H9 (cell line): ENCODE data around the gene CLK4. TPM values are rescaled to one million over a fixed set of nuclear protein-coding genes. Genes with fewer than 3 reads are reported as not detected.

Experiments used
- DNase-seq: peaks from one replicate; pipeline ENCODE4 v3.0.0-alpha.2; 2017
- H2AFZ ChIP-seq: one replicate; pipeline ENCODE4 v1.6.1; 2013; ENCODE audit warnings: mild to moderate bottlenecking, low read length, control low read depth, moderate library complexity
- H2AK5ac ChIP-seq: 2 replicates; pipeline ENCODE4 v1.6.1; 2013; ENCODE audit warnings: low read length, control low read depth, mixed read lengths; ENCODE audit not compliant: insufficient read length
- H2BK120ac ChIP-seq: one replicate; pipeline ENCODE4 v1.6.1; 2013; ENCODE audit warnings: low read depth, mild to moderate bottlenecking, low read length, control low read depth, inconsistent platforms; ENCODE audit not compliant: poor library complexity, severe bottlenecking
- H2BK12ac ChIP-seq: 2 replicates; pipeline ENCODE4 v1.6.1; 2013; ENCODE audit warnings: low read length, control low read depth, mixed read lengths, low read depth; ENCODE audit not compliant: insufficient read length
- H2BK15ac ChIP-seq: 2 replicates; pipeline ENCODE4 v1.6.1; 2013; ENCODE audit warnings: low read depth, low read length, control low read depth
- H2BK20ac ChIP-seq: one replicate; pipeline ENCODE4 v1.6.1; 2013; ENCODE audit warnings: low read depth, mild to moderate bottlenecking, low read length, control low read depth, inconsistent platforms; ENCODE audit not compliant: poor library complexity, severe bottlenecking
- H2BK5ac ChIP-seq: 2 replicates; pipeline ENCODE4 v1.6.1; 2013; ENCODE audit warnings: low read length, control low read depth, mixed read lengths; ENCODE audit not compliant: insufficient read length
- H3K14ac ChIP-seq: 2 replicates; pipeline ENCODE4 v1.6.1; 2013; ENCODE audit warnings: low read length, control low read depth; ENCODE audit not compliant: insufficient read depth
- H3K18ac ChIP-seq: 2 replicates; pipeline ENCODE4 v1.6.1; 2013; ENCODE audit warnings: low read depth, mild to moderate bottlenecking, mixed read lengths, low read length, control low read depth; ENCODE audit not compliant: insufficient read length
- H3K23ac ChIP-seq: 2 replicates; pipeline ENCODE4 v1.6.1; 2013; ENCODE audit warnings: low read length, control low read depth, mixed read lengths, low read depth; ENCODE audit not compliant: insufficient read length
- H3K23me2 ChIP-seq: 2 replicates; pipeline ENCODE4 v1.6.1; 2013; ENCODE audit warnings: low read depth, mild to moderate bottlenecking, mixed read lengths, low read length, control low read depth; ENCODE audit not compliant: insufficient read length, poor library complexity, severe bottlenecking
- H3K27ac ChIP-seq: 2 replicates; pipeline ENCODE4 v1.5.1; 2013; ENCODE audit warnings: low read length, control low read depth, mixed read lengths, low read depth; ENCODE audit not compliant: insufficient read length
- H3K27me3 ChIP-seq: 2 replicates; pipeline ENCODE4 v1.6.1; 2013; ENCODE audit warnings: low read length, control low read depth, inconsistent platforms; ENCODE audit not compliant: insufficient read depth
- H3K4ac ChIP-seq: 2 replicates; pipeline ENCODE4 v1.6.1; 2013; ENCODE audit warnings: low read depth, mild to moderate bottlenecking, control low read depth, inconsistent platforms, low read length, moderate library complexity
- H3K4me1 ChIP-seq: 2 replicates; pipeline ENCODE4 v1.6.1; 2013; ENCODE audit warnings: low read length, control low read depth, inconsistent platforms; ENCODE audit not compliant: insufficient read depth
- H3K4me2 ChIP-seq: 2 replicates; pipeline ENCODE4 v1.6.1; 2013; ENCODE audit warnings: low read length, control low read depth, mixed read lengths; ENCODE audit not compliant: insufficient read length, insufficient read depth
- H3K56ac ChIP-seq: 2 replicates; pipeline ENCODE4 v1.6.1; 2013; ENCODE audit warnings: low read depth, mild to moderate bottlenecking, mixed read lengths, low read length, control low read depth; ENCODE audit not compliant: insufficient read length
- H3K79me1 ChIP-seq: 2 replicates; pipeline ENCODE4 v1.6.1; 2013; ENCODE audit warnings: low read depth, mild to moderate bottlenecking, moderate library complexity, low read length, control low read depth, inconsistent platforms; ENCODE audit not compliant: insufficient read depth, poor library complexity, severe bottlenecking
- H3K79me2 ChIP-seq: 2 replicates; pipeline ENCODE4 v1.6.1; 2013; ENCODE audit warnings: low read length, control low read depth, inconsistent platforms; ENCODE audit not compliant: insufficient read depth
- H3K9ac ChIP-seq: 2 replicates; pipeline ENCODE4 v1.6.1; 2013; ENCODE audit warnings: low read length, control low read depth, mixed read lengths; ENCODE audit not compliant: insufficient read length; ENCODE audit errors: extremely low read depth
- H3K9me3 ChIP-seq: one replicate; pipeline ENCODE4 v1.6.1; 2013; ENCODE audit warnings: low read depth, low read length, inconsistent platforms; ENCODE audit not compliant: control insufficient read depth
- H3T11ph ChIP-seq: one replicate; pipeline ENCODE4 v1.6.1; 2013; ENCODE audit warnings: mild to moderate bottlenecking, low read length, control low read depth, inconsistent platforms
- H4K20me1 ChIP-seq: one replicate; pipeline ENCODE4 v1.6.1; 2013; ENCODE audit not compliant: control insufficient read depth, insufficient read length, insufficient read depth
- H4K5ac ChIP-seq: 2 replicates; pipeline ENCODE4 v1.6.1; 2013; ENCODE audit warnings: low read depth, mild to moderate bottlenecking, mixed read lengths, low read length, control low read depth; ENCODE audit not compliant: insufficient read length
- H4K8ac ChIP-seq: replicated peaks from 2 replicates; pipeline ENCODE4 v1.6.1; 2013; ENCODE audit warnings: low read length, control low read depth, mixed read lengths, low read depth; ENCODE audit not compliant: insufficient read length
- H4K91ac ChIP-seq: 2 replicates; pipeline ENCODE4 v1.6.1; 2013; ENCODE audit warnings: low read depth, mild to moderate bottlenecking, moderate library complexity, mixed read lengths, low read length, control low read depth; ENCODE audit not compliant: insufficient read length
- H3K27ac Mint-ChIP-seq, 3 experiments: 2 replicates in 2 of 3; 3 replicates in 1 of 3; pipeline ENCODE4 v1.8.0; 2020 to 2021; ENCODE audit warnings: mixed read lengths in 3 of 3, mild to moderate bottlenecking in 1 of 3, moderate library complexity in 1 of 3
- H3K27me3 Mint-ChIP-seq: 2 replicates; pipeline ENCODE4 v1.8.0; 2021; ENCODE audit warnings: low read depth, mild to moderate bottlenecking, moderate library complexity, mixed read lengths
- H3K36me3 Mint-ChIP-seq, 3 experiments: 2 replicates in 2 of 3; 3 replicates in 1 of 3; pipeline ENCODE4 v1.8.0; 2020 to 2021; ENCODE audit warnings: low read depth in 3 of 3, mixed read lengths in 3 of 3; ENCODE audit not compliant: insufficient read depth in 1 of 3
- H3K4me1 Mint-ChIP-seq, 2 experiments: 2 replicates each; pipeline ENCODE4 v1.8.0; 2020; ENCODE audit warnings: mixed read lengths in 2 of 2
- H3K4me3 Mint-ChIP-seq, 2 experiments: 2 replicates in 1 of 2; 3 replicates in 1 of 2; pipeline ENCODE4 v1.8.0; 2020 to 2021; ENCODE audit warnings: mild to moderate bottlenecking in 2 of 2, mixed read lengths in 2 of 2, moderate library complexity in 1 of 2
- H3K9me3 Mint-ChIP-seq, 2 experiments: 2 replicates in 1 of 2; 3 replicates in 1 of 2; pipeline ENCODE4 v1.8.0; 2020; ENCODE audit warnings: mild to moderate bottlenecking in 2 of 2, mixed read lengths in 2 of 2, moderate library complexity in 1 of 2
- WGBS: extraction: QIAGEN DNeasy Blood & Tissue Kit; methylation state at CpG from one replicate; pipeline ENCODE4 v1.1.7; 2013; ENCODE audit warnings: missing lambda C conversion rate, low lambda C conversion rate, mixed read lengths; ENCODE audit not compliant: insufficient read length; ENCODE audit errors: extremely low coverage; 5-methylcytosine and 5-hydroxymethylcytosine counted together
- total RNA-seq: library from RNA; stranded (reverse); gene quantifications from 2 replicates; pipeline ENCODE4 v1.2.1, GENCODE V29; 2021
- TF ChIP-seq, protein P1 (sequence below): fragments of 200-600 bp; sonication (generic); conservative IDR thresholded peaks from 3 replicates; pipeline ENCODE4 v1.8.0; 2021; ENCODE audit warnings: antibody characterized with exemption, mild to moderate bottlenecking

CLK4 gene
- total RNA-seq, 1 experiment from 2014 or later: 12.5 TPM

DNA sequence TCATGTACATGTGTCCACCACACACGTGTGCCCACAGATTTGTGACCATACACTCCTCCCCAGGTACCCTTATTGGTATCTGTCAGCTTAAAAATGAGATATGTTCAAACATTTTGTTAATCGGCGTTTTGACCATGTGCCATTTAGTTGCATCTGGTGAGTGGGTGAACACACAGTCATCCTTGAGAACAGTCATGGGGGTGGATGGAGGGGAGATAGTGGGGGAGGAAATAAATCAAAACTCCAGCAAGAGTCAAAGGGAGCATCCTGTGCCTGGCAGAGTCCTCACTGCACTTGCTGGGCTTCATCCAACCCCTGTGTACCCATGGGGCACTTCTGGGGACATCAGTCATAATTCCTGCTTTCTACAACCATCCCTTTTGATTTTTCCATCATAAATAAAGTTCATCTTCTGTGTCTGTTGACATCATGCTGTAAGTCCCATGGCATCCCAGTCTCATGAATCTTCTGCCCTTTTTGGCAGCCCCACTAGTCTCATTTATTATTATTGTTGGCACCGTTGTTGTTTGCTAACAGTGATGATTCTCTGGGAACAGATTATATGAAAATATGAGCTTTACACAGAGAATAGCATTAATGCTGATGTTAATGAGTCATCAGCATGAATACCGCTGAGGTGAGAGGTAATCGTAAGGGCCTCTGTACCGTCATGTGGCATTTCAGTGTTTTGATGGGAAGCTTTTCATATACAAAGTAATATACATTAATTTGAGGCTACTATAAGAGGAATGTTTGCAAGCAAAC, 24.4 kb upstream of the CLK4 start:
- Histone ChIP-seq H3K23ac (no peak overlapping the region), H3K79me2 (no peaks in the 10 kb centered on the region), H4K20me1 (no peaks in the 10 kb centered on the region), H3K79me1 (no peaks in the 10 kb centered on the region), H3K56ac (no peak overlapping the region), H3K18ac (no peak overlapping the region), H3K4me1 (no peaks in the 10 kb centered on the region), H2BK12ac (no peak overlapping the region), H3K23me2 (no peaks in the 10 kb centered on the region), H3K14ac (no peak overlapping the region), H2BK20ac (no peak overlapping the region), H2BK5ac (no peak overlapping the region), H2AFZ (no peak overlapping the region), H3K9me3 (no peaks in the 10 kb centered on the region), H2BK15ac (no peak overlapping the region), H4K91ac (no peak overlapping the region), H3K9ac (no peak overlapping the region), H4K5ac (no peak overlapping the region), H2BK120ac (no peak overlapping the region), H4K8ac (no peak overlapping the region), H3K4me2 (no peak overlapping the region), H3K27ac (no peak overlapping the region), H3K27me3 (no peaks in the 10 kb centered on the region), H2AK5ac (no peak overlapping the region), H3K4ac (no peak overlapping the region), H3T11ph (no peak overlapping the region)
- no peaks in the 10 kb centered on the region; a peak in 1 of 7 replicates for H3K36me3 Mint-ChIP-seq
- no peak overlapping the region for H3K4me3 Mint-ChIP-seq
- H3K9me3 Mint-ChIP-seq: peaks cover 12 to 57% of the 10 kb centered on the region in 2 experiments
- H3K27ac Mint-ChIP-seq: no peak overlapping the region
- no peak for DNase-seq
- no CpG with 5 or more reads among the region's 7 CpGs for WGBS
- peaks cover 17% of the 10 kb centered on the region; the same call in 1 of the 2 replicates for H3K27me3 Mint-ChIP-seq
- TF ChIP-seq, protein P1, sequence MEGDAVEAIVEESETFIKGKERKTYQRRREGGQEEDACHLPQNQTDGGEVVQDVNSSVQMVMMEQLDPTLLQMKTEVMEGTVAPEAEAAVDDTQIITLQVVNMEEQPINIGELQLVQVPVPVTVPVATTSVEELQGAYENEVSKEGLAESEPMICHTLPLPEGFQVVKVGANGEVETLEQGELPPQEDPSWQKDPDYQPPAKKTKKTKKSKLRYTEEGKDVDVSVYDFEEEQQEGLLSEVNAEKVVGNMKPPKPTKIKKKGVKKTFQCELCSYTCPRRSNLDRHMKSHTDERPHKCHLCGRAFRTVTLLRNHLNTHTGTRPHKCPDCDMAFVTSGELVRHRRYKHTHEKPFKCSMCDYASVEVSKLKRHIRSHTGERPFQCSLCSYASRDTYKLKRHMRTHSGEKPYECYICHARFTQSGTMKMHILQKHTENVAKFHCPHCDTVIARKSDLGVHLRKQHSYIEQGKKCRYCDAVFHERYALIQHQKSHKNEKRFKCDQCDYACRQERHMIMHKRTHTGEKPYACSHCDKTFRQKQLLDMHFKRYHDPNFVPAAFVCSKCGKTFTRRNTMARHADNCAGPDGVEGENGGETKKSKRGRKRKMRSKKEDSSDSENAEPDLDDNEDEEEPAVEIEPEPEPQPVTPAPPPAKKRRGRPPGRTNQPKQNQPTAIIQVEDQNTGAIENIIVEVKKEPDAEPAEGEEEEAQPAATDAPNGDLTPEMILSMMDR: no peak
- peaks cover 6 to 7% of the 10 kb centered on the region in 2 experiments; a peak in 3 of 4 replicates for H3K4me1 Mint-ChIP-seq
